HepG2 (cell line): Measurements from ENCODE around the gene CHMP1B. TPM values are rescaled to one million over a fixed set of nuclear protein-coding genes. Genes with fewer than 3 reads are reported as not detected.

Source experiments
- ARID4A ChIP-seq: sonication (generic); formaldehyde crosslinking; IDR thresholded peaks from 2 replicates; pipeline ENCODE4 v1.5.0; 2020; ENCODE audit warnings: mild to moderate bottlenecking, missing genetic modification reagents, borderline replicate concordance
- ARNTL ChIP-seq: sonication (generic); formaldehyde crosslinking; IDR thresholded peaks from 2 replicates; pipeline ENCODE4 v1.4.0; 2020; ENCODE audit warnings: mild to moderate bottlenecking, missing genetic modification reagents
- CREB3 ChIP-seq: sonication (generic); formaldehyde crosslinking; IDR thresholded peaks from 2 replicates; pipeline ENCODE4 v1.5.0; 2020; ENCODE audit warnings: missing genetic modification reagents
- ERF ChIP-seq: IDR thresholded peaks from 2 replicates; pipeline ENCODE4 v1.6.1; 2018; ENCODE audit warnings: missing biosample characterization, missing genetic modification reagents
- GTF2F1 ChIP-seq: fragments of 150-350 bp; IDR thresholded peaks from 2 replicates; pipeline ENCODE4 v1.6.1; 2014; ENCODE audit warnings: low read length
- HNRNPL ChIP-seq: fragments of 200-400 bp; formaldehyde crosslinking; IDR thresholded peaks from 2 replicates; pipeline ENCODE4 v1.6.1; 2017; ENCODE audit warnings: mild to moderate bottlenecking, low read depth, low read length
- KLF12 ChIP-seq: sonication (generic); formaldehyde crosslinking; IDR thresholded peaks from 2 replicates; pipeline ENCODE4 v1.4.0; 2020; ENCODE audit warnings: missing genetic modification reagents, borderline replicate concordance
- MATR3 ChIP-seq: sonication (generic); formaldehyde crosslinking; IDR thresholded peaks from 2 replicates; pipeline ENCODE4 v1.4.0; 2020; ENCODE audit warnings: missing genetic modification reagents
- RARA ChIP-seq: IDR thresholded peaks from 2 replicates; pipeline ENCODE4 v1.6.1; 2016; ENCODE audit warnings: missing genetic modification reagents, missing compliant biosample characterization
- THAP9 ChIP-seq: sonication (generic); formaldehyde crosslinking; IDR thresholded peaks from 2 replicates; pipeline ENCODE4; 2020; ENCODE audit warnings: missing genetic modification reagents, mild to moderate bottlenecking, borderline replicate concordance
- ZFP82 ChIP-seq: sonication (generic); formaldehyde crosslinking; IDR thresholded peaks from 2 replicates; pipeline ENCODE4 v1.5.1; 2020; ENCODE audit warnings: mild to moderate bottlenecking, missing genetic modification reagents, borderline replicate concordance
- ZFP90 ChIP-seq: sonication (generic); formaldehyde crosslinking; IDR thresholded peaks from 2 replicates; pipeline ENCODE4 v1.8.0; 2022; ENCODE audit warnings: missing genetic modification reagents, mild to moderate bottlenecking, inconsistent platforms, borderline replicate concordance
- ZNF180 ChIP-seq: sonication (generic); formaldehyde crosslinking; IDR thresholded peaks from 2 replicates; pipeline ENCODE4 v1.4.0; 2020; ENCODE audit warnings: low read depth, missing genetic modification reagents, borderline replicate concordance
- ZNF362 ChIP-seq: sonication (generic); formaldehyde crosslinking; IDR thresholded peaks from 2 replicates; pipeline ENCODE4 v1.4.0; 2020; ENCODE audit warnings: missing genetic modification reagents, mild to moderate bottlenecking, borderline replicate concordance
- ZNF546 ChIP-seq: sonication (generic); formaldehyde crosslinking; conservative IDR thresholded peaks from 2 replicates; pipeline ENCODE4 v1.8.1; 2023; ENCODE audit warnings: mild to moderate bottlenecking, missing genetic modification reagents
- ZNF749 ChIP-seq: sonication (generic); formaldehyde crosslinking; IDR thresholded peaks from 2 replicates; pipeline ENCODE4 v1.8.0; 2022; ENCODE audit warnings: mild to moderate bottlenecking, missing genetic modification reagents, moderate library complexity, borderline replicate concordance
- ZNF83 ChIP-seq: sonication (generic); formaldehyde crosslinking; IDR thresholded peaks from 2 replicates; pipeline ENCODE4 v1.4.0; 2020; ENCODE audit warnings: missing genetic modification reagents, mild to moderate bottlenecking, borderline replicate concordance
- polyA plus RNA-seq, 8 experiments: library from polyadenylated mRNA; depleted of rRNA in 3 of 8; stranded (reverse) in 7 of 8; unstranded in 1 of 8; fragments of >200 nt; fragmentation: Illumina TruSeq in 4 of 8; extraction: Trizol in 4 of 8; gene quantifications; 2 replicates each; pipeline versions ENCODE4 v1.2.1 to v1.2.3, GENCODE V29; 2011 to 2016; ENCODE audit warnings: low read depth in 4 of 8, missing spikeins in 1 of 8, mixed read lengths in 1 of 8; ENCODE audit not compliant: insufficient read depth in 1 of 8
- total RNA-seq, 5 experiments: library from RNA; depleted of rRNA; stranded (reverse); fragments of >200 nt; fragmentation: Illumina TruSeq; extraction: Trizol; gene quantifications; 2 replicates each; pipeline ENCODE4 v1.2.3, GENCODE V29; 2016; ENCODE audit warnings: low read depth in 1 of 5
- TF ChIP-seq, protein P1 (sequence below): IDR thresholded peaks from 2 replicates; pipeline ENCODE4 v1.6.1; 2016
- TF ChIP-seq, protein P2 (sequence below): IDR thresholded peaks from 2 replicates; pipeline ENCODE4 v1.6.1; 2016; ENCODE audit warnings: missing genetic modification reagents, missing compliant biosample characterization

CHMP1B gene
- total and polyA plus RNA-seq, 2 of the 13 experiments (the other 11 are each of a cell fraction or from before 2014, with no cell fraction given): 18.8 to 20.2 TPM

DNA sequence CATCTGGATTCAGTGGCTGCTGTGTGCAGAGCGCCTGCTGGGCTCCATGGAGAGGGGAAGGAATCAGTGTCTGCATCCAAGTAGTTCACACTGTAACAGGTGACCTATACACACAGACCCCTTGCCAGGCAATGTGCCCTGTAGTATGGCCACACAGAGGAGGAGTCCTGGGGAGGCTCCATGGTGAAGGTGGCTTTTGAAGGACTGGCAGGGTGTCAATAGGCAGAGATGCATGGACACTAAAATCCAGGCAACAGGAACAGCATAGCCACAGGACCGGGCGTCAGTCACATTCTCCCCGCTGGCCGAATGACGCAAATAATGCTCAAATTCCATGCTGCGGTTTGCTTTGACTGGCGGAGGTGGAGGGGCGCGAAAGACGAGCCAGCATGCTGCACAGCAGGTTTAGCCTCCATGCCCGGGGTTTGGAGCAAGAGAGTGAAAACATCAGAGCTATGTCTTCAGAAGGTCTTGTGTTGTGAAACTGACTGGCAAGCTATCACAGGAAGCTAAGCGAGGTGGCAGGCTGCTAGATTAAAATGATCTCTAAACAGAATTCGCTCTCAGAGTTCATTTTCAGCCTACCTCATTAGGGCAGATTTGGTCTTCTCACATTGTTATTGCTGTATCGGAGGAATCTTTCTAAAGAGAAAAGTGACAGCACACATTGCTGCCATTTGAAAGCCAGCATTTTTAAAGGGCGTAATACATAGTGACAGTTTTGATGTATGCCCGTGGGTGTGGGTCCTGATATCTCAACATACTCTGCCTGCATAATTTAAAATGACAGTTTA lies 1.2 kb upstream of the CHMP1B start (continued):
- TF ChIP-seq THAP9 (0 out of 2 replicates have a peak, but pooled peaks have one; percentile 23), RARA (CRISPR knock-in tag) (no peak), ERF (CRISPR knock-in tag) (peak; percentile 43; the same call in 1 of the 2 replicates), CREB3 (CRISPR knock-in tag) (no peak), ZFP90 (no peak), KLF12 (CRISPR knock-in tag) (no peak), HNRNPL (no peak), ZNF180 (CRISPR knock-in tag) (no peak), GTF2F1 (no peak), MATR3 (CRISPR knock-in tag) (no peak), ZNF83 (no peak), ARID4A (CRISPR knock-in tag) (peak; percentile 73), ZNF362 (no peak), ZNF749 (CRISPR knock-in tag) (no peak), ARNTL (CRISPR knock-in tag) (no peak), ZNF546 (CRISPR knock-in tag) (no peak), ZFP82 (CRISPR knock-in tag) (no peak)
- TF ChIP-seq, protein P1, sequence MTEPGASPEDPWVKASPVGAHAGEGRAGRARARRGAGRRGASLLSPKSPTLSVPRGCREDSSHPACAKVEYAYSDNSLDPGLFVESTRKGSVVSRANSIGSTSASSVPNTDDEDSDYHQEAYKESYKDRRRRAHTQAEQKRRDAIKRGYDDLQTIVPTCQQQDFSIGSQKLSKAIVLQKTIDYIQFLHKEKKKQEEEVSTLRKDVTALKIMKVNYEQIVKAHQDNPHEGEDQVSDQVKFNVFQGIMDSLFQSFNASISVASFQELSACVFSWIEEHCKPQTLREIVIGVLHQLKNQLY (CRISPR knock-in tag): no peak
- TF ChIP-seq, protein P2, sequence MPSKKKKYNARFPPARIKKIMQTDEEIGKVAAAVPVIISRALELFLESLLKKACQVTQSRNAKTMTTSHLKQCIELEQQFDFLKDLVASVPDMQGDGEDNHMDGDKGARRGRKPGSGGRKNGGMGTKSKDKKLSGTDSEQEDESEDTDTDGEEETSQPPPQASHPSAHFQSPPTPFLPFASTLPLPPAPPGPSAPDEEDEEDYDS (CRISPR knock-in tag): peak; percentile 50; the same call in 1 of the 2 replicates
